ENCODE measurements around the gene EPN1. TPM values are rescaled to one million over a fixed set of nuclear protein-coding genes. Genes with fewer than 3 reads are reported as not detected.

Gene EPN1
- total and polyA plus RNA-seq, 7 donors = 22.8 to 162 (median 54.3) TPM

- peaks cover 0 to 52% (median 47%) of the 10 kb centered on the region in 4 donors for H3K4me1 ChIP-seq
- TF ChIP-seq, protein P1, sequence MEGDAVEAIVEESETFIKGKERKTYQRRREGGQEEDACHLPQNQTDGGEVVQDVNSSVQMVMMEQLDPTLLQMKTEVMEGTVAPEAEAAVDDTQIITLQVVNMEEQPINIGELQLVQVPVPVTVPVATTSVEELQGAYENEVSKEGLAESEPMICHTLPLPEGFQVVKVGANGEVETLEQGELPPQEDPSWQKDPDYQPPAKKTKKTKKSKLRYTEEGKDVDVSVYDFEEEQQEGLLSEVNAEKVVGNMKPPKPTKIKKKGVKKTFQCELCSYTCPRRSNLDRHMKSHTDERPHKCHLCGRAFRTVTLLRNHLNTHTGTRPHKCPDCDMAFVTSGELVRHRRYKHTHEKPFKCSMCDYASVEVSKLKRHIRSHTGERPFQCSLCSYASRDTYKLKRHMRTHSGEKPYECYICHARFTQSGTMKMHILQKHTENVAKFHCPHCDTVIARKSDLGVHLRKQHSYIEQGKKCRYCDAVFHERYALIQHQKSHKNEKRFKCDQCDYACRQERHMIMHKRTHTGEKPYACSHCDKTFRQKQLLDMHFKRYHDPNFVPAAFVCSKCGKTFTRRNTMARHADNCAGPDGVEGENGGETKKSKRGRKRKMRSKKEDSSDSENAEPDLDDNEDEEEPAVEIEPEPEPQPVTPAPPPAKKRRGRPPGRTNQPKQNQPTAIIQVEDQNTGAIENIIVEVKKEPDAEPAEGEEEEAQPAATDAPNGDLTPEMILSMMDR (IDR thresholded peaks at IDR 0.05) = no peak
- TF ChIP-seq POLR2A (IDR thresholded peaks at IDR 0.05) (no peak), EP300 (IDR thresholded peaks at IDR 0.05) (no peak)
- intact Hi-C loops (cut with DNase I) = loop anchor here (1.0 to 10.0 kb wide), 2 partner anchors 17 to 538 kb away; partner anchors contain the start of gene PPP1R12C
Measured at GRCh38 chr19:55652311-55653128, 22.5 kb upstream of the EPN1 start.

DNA sequence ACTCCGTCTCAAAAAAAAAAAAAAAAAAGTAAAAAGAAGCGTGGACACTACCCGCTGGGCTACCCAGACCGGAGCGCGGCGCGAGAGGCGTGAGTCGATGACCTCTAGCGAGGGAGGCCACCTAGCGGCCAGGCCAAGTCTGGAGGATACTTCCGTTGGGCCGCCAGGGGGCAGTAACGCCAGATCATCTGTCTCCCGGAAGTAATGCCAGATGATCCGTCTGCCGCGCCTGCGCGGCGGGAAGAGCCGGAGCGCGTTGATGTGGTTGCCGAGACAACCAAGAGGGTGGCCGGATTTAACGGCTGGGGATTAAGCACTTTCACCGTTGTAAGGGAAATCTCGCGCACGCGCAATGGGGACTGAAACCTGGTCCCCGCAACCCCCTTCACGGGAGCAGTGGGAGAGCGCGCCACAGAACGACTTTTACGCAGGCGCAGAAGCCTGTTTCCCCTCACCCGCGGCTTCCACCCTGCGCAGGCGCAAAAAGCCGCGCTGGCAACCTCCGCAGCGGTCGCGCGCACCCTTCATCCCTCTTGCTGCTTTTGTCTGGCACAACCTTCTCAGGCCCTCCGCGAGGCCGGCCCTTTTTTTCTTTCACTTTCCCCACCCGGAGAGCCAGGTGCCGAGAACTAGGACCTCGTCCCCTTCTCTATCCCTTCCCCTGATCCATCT lies 21.2 kb upstream of the EPN1 start:
- no peaks in the 10 kb centered on the region for H3K9me3 ChIP-seq
- peak overlapping the region; percentile 98 to 100 (median 99) for H3K27ac ChIP-seq
- DNase-seq = peak; percentile 99
- H3K4me3 ChIP-seq = peak overlapping the region; percentile 86 to 97 (median 94)
- H3K36me3 ChIP-seq = peaks cover 0 to 9% (median 4%) of the 10 kb centered on the region in 4 donors
- no peaks in the 10 kb centered on the region for H3K27me3 ChIP-seq
- peaks cover 0 to 56% (median 52%) of the 10 kb centered on the region in 4 donors for H3K4me1 ChIP-seq
- WGBS, 2 donors = 0% methylated on average over 57 of the region's 57 CpGs
- TF ChIP-seq, protein P1 (IDR thresholded peaks at IDR 0.05) = peak; percentile 92 to 100 (median 100)
- peak; percentile 88 to 97 (median 92) for TF ChIP-seq POLR2AphosphoS5 (IDR thresholded peaks at IDR 0.05)
- peak; percentile 83 to 92 for TF ChIP-seq POLR2A (IDR thresholded peaks at IDR 0.05)
- TF ChIP-seq EP300 (IDR thresholded peaks at IDR 0.05) = peak in 1 of 4 donors; percentile 20
- intact Hi-C loops (cut with DNase I) = loop anchor here (1.0 to 10.0 kb wide), 5 partner anchors 18 to 539 kb away; partner anchors contain the start of genes FIZ1, PPP1R12C and RPL28

More at GRCh38 chr19:55652311-55653128, 22.5 kb upstream of the EPN1 start:
- Histone ChIP-seq H3K4me3 (no peak overlapping the region), H3K27ac (peak overlapping the region; percentile 98 to 100 (median 99)), H3K27me3 (no peaks in the 10 kb centered on the region), H3K9me3 (no peaks in the 10 kb centered on the region), H3K36me3 (peaks cover 0 to 9% (median 4%) of the 10 kb centered on the region in 4 donors)
- no peak for DNase-seq
- 88 to 93% methylated on average over 71 of the region's 71 CpGs for WGBS, 2 donors

DNA sequence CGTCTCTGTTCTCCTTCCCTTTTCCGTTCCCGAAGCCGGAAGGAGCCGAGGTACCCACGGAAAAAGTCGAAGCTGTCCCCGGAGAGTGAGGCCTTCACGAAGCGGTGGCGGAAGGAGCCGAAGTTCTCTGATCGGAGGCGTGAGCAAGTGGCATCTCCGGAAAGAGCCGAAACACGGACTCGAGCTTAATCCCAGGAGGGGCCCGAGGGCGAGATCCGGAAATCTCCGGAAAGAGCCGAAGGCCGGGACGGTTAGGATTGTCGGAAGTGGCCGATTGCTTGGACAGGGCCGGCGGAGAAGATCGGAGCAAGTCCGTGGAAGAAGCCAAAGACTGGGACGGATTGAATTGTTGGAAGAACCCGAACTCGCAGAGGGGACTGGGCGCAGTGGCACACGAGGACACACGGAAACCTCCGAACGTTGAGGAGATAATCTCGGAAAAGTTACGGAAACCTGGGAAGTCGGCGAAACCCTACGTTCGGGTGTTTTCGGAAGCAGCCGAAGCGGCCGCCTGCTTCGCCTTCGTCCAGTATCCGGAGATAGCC lies 20.6 kb upstream of the EPN1 start:
- 0% methylated on average over 52 of the region's 52 CpGs for WGBS, 2 donors
- Histone ChIP-seq H3K27ac (peak overlapping the region; percentile 98 to 100 (median 99)), H3K9me3 (no peaks in the 10 kb centered on the region), H3K4me3 (peak overlapping the region; percentile 86 to 97 (median 94)), H3K4me1 (peaks cover 0 to 56% (median 51%) of the 10 kb centered on the region in 4 donors), H3K36me3 (peaks cover 0 to 15% (median 6%) of the 10 kb centered on the region in 4 donors), H3K27me3 (no peaks in the 10 kb centered on the region)
- intact Hi-C loops (cut with DNase I) = loop anchor here (1.0 to 10.0 kb wide), 4 partner anchors 55 to 540 kb away; partner anchors contain the start of genes FIZ1, PPP1R12C and RPL28
- DNase-seq = peak; percentile 100
- TF ChIP-seq, protein P1 (IDR thresholded peaks at IDR 0.05) = no peak
- TF ChIP-seq POLR2A (IDR thresholded peaks at IDR 0.05) (no peak), POLR2AphosphoS5 (IDR thresholded peaks at IDR 0.05) (no peak), EP300 (IDR thresholded peaks at IDR 0.05) (no peak)

DNA sequence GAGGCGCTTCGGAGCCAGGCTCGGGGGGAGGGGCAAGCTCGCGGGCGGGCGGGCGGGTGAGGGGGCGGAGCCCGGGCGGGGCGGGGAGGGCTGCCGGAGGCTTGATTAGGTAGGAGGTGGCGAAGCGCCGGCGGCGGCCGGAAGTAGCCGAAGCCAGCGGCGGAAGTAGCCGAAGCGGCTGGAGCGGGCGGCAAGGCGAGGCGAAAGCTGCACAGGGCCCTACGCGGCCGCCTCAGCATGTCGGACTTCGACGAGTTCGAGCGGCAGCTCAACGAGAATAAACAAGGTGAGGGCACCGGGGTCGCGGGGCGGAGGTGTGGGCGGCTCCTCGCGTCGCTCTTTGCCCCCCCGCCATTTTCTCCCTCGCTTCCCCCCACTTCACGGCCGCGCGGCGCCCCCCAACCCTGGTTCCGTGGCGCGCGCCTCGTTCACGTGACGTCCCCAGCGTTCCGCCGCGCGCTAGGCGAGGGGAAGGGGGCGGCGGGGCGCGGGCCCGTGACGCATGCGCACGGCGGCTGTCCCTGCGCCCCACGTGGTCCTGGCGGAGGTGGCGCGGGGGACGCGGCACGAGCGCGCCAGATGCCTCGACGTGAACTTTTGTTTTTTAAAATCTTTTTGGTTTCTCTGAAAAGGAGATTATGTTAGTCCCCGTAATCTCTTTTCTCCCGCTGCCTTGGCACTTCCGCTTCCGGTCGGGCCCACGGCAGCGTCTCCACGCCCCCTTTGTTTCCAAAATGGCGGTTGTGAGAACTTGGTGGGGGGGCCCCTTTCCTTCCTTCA lies 20.0 kb upstream of the EPN1 start, which contains the start of gene U2AF2:
U2AF2 (plus strand) TSS at position 168 of the 780 bp plus-strand sequence; CDS start at position 238, 70 bp downstream.
- TF ChIP-seq EP300 (IDR thresholded peaks at IDR 0.05) (no peak), POLR2AphosphoS5 (IDR thresholded peaks at IDR 0.05) (peak; percentile 64 to 90 (median 80)), POLR2A (IDR thresholded peaks at IDR 0.05) (peak in 1 of 2 donors; percentile 50)
- peaks cover 0 to 22% (median 12%) of the 10 kb centered on the region in 4 donors for H3K36me3 ChIP-seq
- peaks cover 0 to 57% (median 52%) of the 10 kb centered on the region in 4 donors for H3K4me1 ChIP-seq
- H3K4me3 ChIP-seq = peak within 1 kb of the TSS; percentile 86 to 97 (median 94)
- 1% methylated on average over 95 of the region's 95 CpGs for WGBS, 2 donors
- no peaks in the 10 kb centered on the region for H3K9me3 ChIP-seq
- peak; percentile 98 for DNase-seq
- intact Hi-C loops (cut with DNase I) = loop anchor here (1.0 to 10.0 kb wide), 4 partner anchors 56 to 540 kb away; partner anchors contain the start of genes FIZ1, PPP1R12C and RPL28
- H3K27me3 ChIP-seq = no peaks in the 10 kb centered on the region
- peak within 1 kb of the TSS; percentile 98 to 100 (median 99) for H3K27ac ChIP-seq
